ENCODE measurements around the gene PMEPA1. TPM values are rescaled to one million over a fixed set of nuclear protein-coding genes. Genes with fewer than 3 reads are reported as not detected.

The PMEPA1 gene
- total RNA-seq, 1 experiment from 2014 or later: 15.0 TPM

- no peaks in the 10 kb centered on the region for H3K27me3 ChIP-seq
- no peaks in the 10 kb centered on the region for H3K9me3 ChIP-seq (replicated peaks)
- DNase-seq: peak; percentile 97 to 99
These were observed 15.0 kb upstream of the PMEPA1 start for GRCh38 chr20:57724610-57725405.

GRCh38 chr20:57723816-57724215 lies 14.0 kb upstream of the PMEPA1 start:
- Histone ChIP-seq H3K4me3 (no peak overlapping the region), H3K27me3 (no peaks in the 10 kb centered on the region), H3K4me1 (peaks cover 40% of the 10 kb centered on the region), H3K36me3 (no peaks in the 10 kb centered on the region), H3K27ac (no peak overlapping the region), H3K9me3 (replicated peaks) (no peaks in the 10 kb centered on the region)
- no peak for DNase-seq

More at GRCh38 chr20:57724610-57725405, 15.0 kb upstream of the PMEPA1 start:
- Histone ChIP-seq H3K36me3 (no peaks in the 10 kb centered on the region), H3K4me1 (peaks cover 37% of the 10 kb centered on the region), H3K4me3 (no peak overlapping the region), H3K27ac (peak overlapping the region; percentile 55)

- Histone ChIP-seq H3K27me3 (no peaks in the 10 kb centered on the region), H3K4me3 (no peak overlapping the region), H3K27ac (no peak overlapping the region), H3K9me3 (replicated peaks) (no peaks in the 10 kb centered on the region), H3K4me1 (peaks cover 30% of the 10 kb centered on the region), H3K36me3 (no peaks in the 10 kb centered on the region)
- DNase-seq: no peak
These were observed 10.1 kb upstream of the PMEPA1 start for GRCh38 chr20:57719951-57720350.

GRCh38 chr20:57718490-57719009 lies 8.7 kb upstream of the PMEPA1 start:
- H3K9me3 ChIP-seq (replicated peaks): no peaks in the 10 kb centered on the region
- H3K27me3 ChIP-seq: no peaks in the 10 kb centered on the region
- peak; percentile 100 for DNase-seq
- H3K4me3 ChIP-seq: peak overlapping the region; percentile 49
- H3K27ac ChIP-seq: no peak overlapping the region
- peaks cover 24% of the 10 kb centered on the region for H3K4me1 ChIP-seq
- no peaks in the 10 kb centered on the region for H3K36me3 ChIP-seq

- H3K9me3 ChIP-seq (replicated peaks): no peaks in the 10 kb centered on the region
- H3K4me3 ChIP-seq: peak overlapping the region; percentile 25
- H3K36me3 ChIP-seq: no peaks in the 10 kb centered on the region
- peaks cover 24% of the 10 kb centered on the region for H3K4me1 ChIP-seq
- no peaks in the 10 kb centered on the region for H3K27me3 ChIP-seq
- no peak overlapping the region; the same call in 1 of the 2 replicates for H3K27ac ChIP-seq
- DNase-seq: peak in 1 of 2 experiments; percentile 48
These were observed 8.0 kb upstream of the PMEPA1 start for GRCh38 chr20:57717797-57718196.

- H3K4me3 ChIP-seq: no peak overlapping the region
- peaks cover 24% of the 10 kb centered on the region for H3K4me1 ChIP-seq
- no peak overlapping the region for H3K27ac ChIP-seq
- DNase-seq: no peak
- no peaks in the 10 kb centered on the region for H3K9me3 ChIP-seq (replicated peaks)
- H3K36me3 ChIP-seq: no peaks in the 10 kb centered on the region
- H3K27me3 ChIP-seq: no peaks in the 10 kb centered on the region
These were observed 7.1 kb upstream of the PMEPA1 start for GRCh38 chr20:57716901-57717300.

- Histone ChIP-seq H3K9me3 (replicated peaks) (no peaks in the 10 kb centered on the region), H3K36me3 (no peaks in the 10 kb centered on the region), H3K4me1 (peaks cover 26% of the 10 kb centered on the region), H3K27ac (0 out of 2 replicates have a peak overlapping the region, but pooled peaks have one; percentile 6), H3K4me3 (no peak overlapping the region), H3K27me3 (no peaks in the 10 kb centered on the region)
- DNase-seq: no peak
These were observed 6.4 kb upstream of the PMEPA1 start for GRCh38 chr20:57716202-57716601.

- Histone ChIP-seq H3K36me3 (no peaks in the 10 kb centered on the region), H3K27me3 (no peaks in the 10 kb centered on the region), H3K4me1 (peaks cover 30% of the 10 kb centered on the region), H3K4me3 (no peak overlapping the region), H3K9me3 (replicated peaks) (no peaks in the 10 kb centered on the region), H3K27ac (no peak overlapping the region)
- DNase-seq: no peak
These were observed 5.6 kb upstream of the PMEPA1 start for GRCh38 chr20:57715268-57715904.

- Histone ChIP-seq H3K27me3 (no peaks in the 10 kb centered on the region), H3K36me3 (no peaks in the 10 kb centered on the region), H3K4me1 (peaks cover 30% of the 10 kb centered on the region), H3K9me3 (replicated peaks) (no peaks in the 10 kb centered on the region), H3K4me3 (no peak overlapping the region), H3K27ac (no peak overlapping the region)
- no peak for DNase-seq
These were observed 4.8 kb upstream of the PMEPA1 start for GRCh38 chr20:57714409-57715267.

- no peak overlapping the region for H3K27ac ChIP-seq
- H3K27me3 ChIP-seq: no peaks in the 10 kb centered on the region
- H3K36me3 ChIP-seq: no peaks in the 10 kb centered on the region
- no peak overlapping the region for H3K4me3 ChIP-seq
- DNase-seq: no peak
- peaks cover 29% of the 10 kb centered on the region for H3K4me1 ChIP-seq
- H3K9me3 ChIP-seq (replicated peaks): no peaks in the 10 kb centered on the region
These were observed 4.1 kb upstream of the PMEPA1 start for GRCh38 chr20:57713951-57714350.

GRCh38 chr20:57713505-57713903 lies 3.7 kb upstream of the PMEPA1 start:
- no peaks in the 10 kb centered on the region for H3K27me3 ChIP-seq
- no peak overlapping the region for H3K4me3 ChIP-seq
- H3K27ac ChIP-seq: no peak overlapping the region
- H3K9me3 ChIP-seq (replicated peaks): no peaks in the 10 kb centered on the region
- no peak for DNase-seq
- H3K36me3 ChIP-seq: no peaks in the 10 kb centered on the region
- H3K4me1 ChIP-seq: peaks cover 26% of the 10 kb centered on the region

GRCh38 chr20:57712851-57713504 lies 3.2 kb upstream of the PMEPA1 start:
- H3K4me1 ChIP-seq: peaks cover 26% of the 10 kb centered on the region
- H3K27ac ChIP-seq: no peak overlapping the region
- H3K27me3 ChIP-seq: no peaks in the 10 kb centered on the region
- H3K9me3 ChIP-seq (replicated peaks): no peaks in the 10 kb centered on the region
- H3K4me3 ChIP-seq: no peak overlapping the region
- DNase-seq: no peak
- no peaks in the 10 kb centered on the region for H3K36me3 ChIP-seq

GRCh38 chr20:57712341-57712740 lies 2.5 kb upstream of the PMEPA1 start:
- Histone ChIP-seq H3K4me1 (peaks cover 26% of the 10 kb centered on the region), H3K27me3 (no peaks in the 10 kb centered on the region), H3K36me3 (no peaks in the 10 kb centered on the region), H3K9me3 (replicated peaks) (no peaks in the 10 kb centered on the region), H3K4me3 (no peak overlapping the region), H3K27ac (no peak overlapping the region)
- no peak for DNase-seq

- Histone ChIP-seq H3K4me3 (no peak overlapping the region), H3K4me1 (peaks cover 29% of the 10 kb centered on the region), H3K9me3 (replicated peaks) (no peaks in the 10 kb centered on the region), H3K27me3 (no peaks in the 10 kb centered on the region), H3K27ac (no peak overlapping the region), H3K36me3 (no peaks in the 10 kb centered on the region)
- no peak for DNase-seq
These were observed 2.0 kb upstream of the PMEPA1 start for GRCh38 chr20:57711826-57712225.
